GM21723 (cell line): ENCODE measurements around the gene MRTFA.
"Not testable (repeated sequence)": the region's sequence is repeated elsewhere in the genome, so short reads cannot be mapped to it uniquely, and the experiment has no call there.

Experiments
- ATAC-seq: cut with Tn5 transposase; IDR thresholded peaks from one replicate; pipeline ENCODE4 v1.9.1; 2021; ENCODE audit warnings: mild to moderate bottlenecking, moderate library complexity; ENCODE audit not compliant: unreplicated experiment

MRTFA gene

GRCh38 chr22:40560994-40561515 lies 75.5 kb downstream of the MRTFA start:
- no peak for ATAC-seq

- ATAC-seq = no peak
These were observed 76.0 kb downstream of the MRTFA start for GRCh38 chr22:40560551-40560950.

GRCh38 chr22:40557972-40558371 lies 78.5 kb downstream of the MRTFA start:
- no peak for ATAC-seq

- no peak for ATAC-seq
These were observed 79.9 kb downstream of the MRTFA start for GRCh38 chr22:40556641-40557040.

GRCh38 chr22:40554023-40554422 lies 82.5 kb downstream of the MRTFA start:
- not testable (repeated sequence) for ATAC-seq

- ATAC-seq = no peak
These were observed 83.4 kb downstream of the MRTFA start for GRCh38 chr22:40553014-40553554.

- ATAC-seq = no peak
These were observed 84.4 kb downstream of the MRTFA start for GRCh38 chr22:40552070-40552469.

GRCh38 chr22:40547729-40548143 lies 88.8 kb downstream of the MRTFA start:
- no peak for ATAC-seq

- ATAC-seq = no peak
These were observed 91.8 kb downstream of the MRTFA start for GRCh38 chr22:40544758-40545157.

GRCh38 chr22:40542821-40543540 lies 93.5 kb downstream of the MRTFA start:
- no peak for ATAC-seq

GRCh38 chr22:40541300-40541699 lies 95.2 kb downstream of the MRTFA start:
- ATAC-seq = no peak

GRCh38 chr22:40540265-40540664 lies 96.3 kb downstream of the MRTFA start:
- no peak for ATAC-seq

- ATAC-seq = not testable (repeated sequence)
These were observed 100.4 kb downstream of the MRTFA start for GRCh38 chr22:40536149-40536548.

- no peak for ATAC-seq
These were observed 100.9 kb downstream of the MRTFA start for GRCh38 chr22:40535642-40536041.

- no peak for ATAC-seq
These were observed 101.4 kb downstream of the MRTFA start for GRCh38 chr22:40535189-40535512.

GRCh38 chr22:40534379-40535188 lies 101.9 kb downstream of the MRTFA start:
- no peak for ATAC-seq

- ATAC-seq = peak; percentile 64
These were observed 102.7 kb downstream of the MRTFA start for GRCh38 chr22:40533712-40534378.

GRCh38 chr22:40531951-40532900 lies 104.3 kb downstream of the MRTFA start:
- ATAC-seq = no peak

GRCh38 chr22:40530391-40530790 lies 106.1 kb downstream of the MRTFA start:
- not testable (repeated sequence) for ATAC-seq

- no peak for ATAC-seq
These were observed 106.7 kb downstream of the MRTFA start for GRCh38 chr22:40529821-40530220.
